WTC11 (cell line): ENCODE results near the gene URI1. TPM values are rescaled to one million over a fixed set of nuclear protein-coding genes. Genes with fewer than 3 reads are reported as not detected.

Source experiments
- ATAC-seq: fragments of 200-7000 bp; cut with Tn5 transposase; 2 replicates; pipeline ENCODE4 v1.10.0; 2021; ENCODE audit warnings: mild to moderate bottlenecking, moderate library complexity
- CTCF ChIA-PET: fragments of 300-600 bp; sonication (Branson Sonifier 250); formaldehyde crosslinking; loops from one replicate; lab custom pipeline; 2021; ENCODE audit warnings: antibody characterized with exemption; lab: Charles Lee
- POLR2A ChIA-PET: fragments of 350-600 bp; sonication (Branson Sonifier 250); formaldehyde crosslinking; loops from one replicate; lab custom pipeline; 2021; ENCODE audit warnings: antibody characterized with exemption; lab: Charles Lee
- DNase-seq: peaks from one replicate; pipeline ENCODE4 v3.0.0; 2021; ENCODE audit warnings: low spot score
- H3K27ac Mint-ChIP-seq: 2 replicates; pipeline ENCODE4 v1.8.0; 2021; ENCODE audit warnings: mixed read lengths
- H3K27me3 Mint-ChIP-seq: 2 replicates; pipeline ENCODE4 v1.8.0; 2021; ENCODE audit warnings: low read depth, mild to moderate bottlenecking, moderate library complexity, mixed read lengths
- H3K36me3 Mint-ChIP-seq: 2 replicates; pipeline ENCODE4 v1.8.0; 2021; ENCODE audit warnings: mixed read lengths
- H3K4me1 Mint-ChIP-seq: 2 replicates; pipeline ENCODE4 v1.8.0; 2022; ENCODE audit warnings: mixed read lengths
- H3K4me3 Mint-ChIP-seq: 2 replicates; pipeline ENCODE4 v1.8.0; 2021; ENCODE audit warnings: mild to moderate bottlenecking, moderate library complexity, mixed read lengths
- H3K9me3 Mint-ChIP-seq: 2 replicates; pipeline ENCODE4 v1.8.0; 2021; ENCODE audit warnings: mixed read lengths
- ATF1 ChIP-seq: sonication (generic); formaldehyde crosslinking; IDR thresholded peaks from 2 replicates; pipeline ENCODE4 v1.8.1; 2023; ENCODE audit warnings: mild to moderate bottlenecking, moderate library complexity, missing genetic modification reagents
- CREM ChIP-seq: sonication (generic); formaldehyde crosslinking; IDR thresholded peaks from 2 replicates; pipeline ENCODE4 v1.8.1; 2022; ENCODE audit warnings: mild to moderate bottlenecking, missing genetic modification reagents, moderate library complexity
- ESRRA ChIP-seq: sonication (generic); formaldehyde crosslinking; IDR thresholded peaks from 2 replicates; pipeline ENCODE4 v1.8.1; 2022; ENCODE audit warnings: mild to moderate bottlenecking, missing genetic modification reagents, borderline replicate concordance
- JAZF1 ChIP-seq: fragments of 250-450 bp; sonication (Bioruptor Pico); IDR thresholded peaks from 2 replicates; pipeline ENCODE4 v1.9.0; 2021; ENCODE audit warnings: moderate library complexity, mild to moderate bottlenecking, inconsistent platforms
- NR1H2 ChIP-seq: sonication (generic); formaldehyde crosslinking; IDR thresholded peaks from 2 replicates; pipeline ENCODE4 v1.9.0; 2021; ENCODE audit warnings: mild to moderate bottlenecking, moderate library complexity, missing genetic modification reagents
- SMAD3 ChIP-seq: sonication (generic); formaldehyde crosslinking; IDR thresholded peaks from 2 replicates; pipeline ENCODE4 v1.8.0; 2022; ENCODE audit warnings: missing genetic modification reagents, mild to moderate bottlenecking, borderline replicate concordance
- SP1 ChIP-seq: sonication (generic); formaldehyde crosslinking; conservative IDR thresholded peaks from 2 replicates; pipeline ENCODE4 v1.8.1; 2022; ENCODE audit warnings: missing genetic modification reagents
- ZNF219 ChIP-seq: sonication (generic); formaldehyde crosslinking; IDR thresholded peaks from 2 replicates; pipeline ENCODE4 v1.8.0; 2023; ENCODE audit warnings: missing genetic modification reagents, mild to moderate bottlenecking, borderline replicate concordance
- ZNF671 ChIP-seq: fragments of 250-450 bp; sonication (Bioruptor Pico); IDR thresholded peaks from 2 replicates; pipeline ENCODE4 v1.8.0; 2021; ENCODE audit warnings: mild to moderate bottlenecking
- total RNA-seq: library from RNA; stranded (reverse); gene quantifications from 3 replicates; pipeline ENCODE4 v1.2.3, GENCODE V29; 2021
- TF ChIP-seq, protein P1 (sequence below): sonication (generic); formaldehyde crosslinking; IDR thresholded peaks from 2 replicates; pipeline ENCODE4 v1.8.0; 2023; ENCODE audit warnings: missing genetic modification reagents, mild to moderate bottlenecking, borderline replicate concordance
- TF ChIP-seq, protein P2 (sequence below): sonication (generic); formaldehyde crosslinking; conservative IDR thresholded peaks from 2 replicates; pipeline ENCODE4 v1.8.1; 2022; ENCODE audit warnings: mild to moderate bottlenecking, missing genetic modification reagents
- TF ChIP-seq, protein P3 (sequence below): sonication (generic); formaldehyde crosslinking; IDR thresholded peaks from 2 replicates; pipeline ENCODE4 v1.8.1; 2023; ENCODE audit warnings: mild to moderate bottlenecking, missing genetic modification reagents, moderate library complexity
- TF ChIP-seq, protein P4 (sequence below): sonication (generic); formaldehyde crosslinking; IDR thresholded peaks from 2 replicates; pipeline ENCODE4 v1.8.0; 2022; ENCODE audit warnings: mild to moderate bottlenecking, missing genetic modification reagents
- TF ChIP-seq, protein P5 (sequence below): sonication (generic); formaldehyde crosslinking; IDR thresholded peaks from 2 replicates; pipeline ENCODE4 v1.8.1; 2023; ENCODE audit warnings: mild to moderate bottlenecking, missing genetic modification reagents
- TF ChIP-seq, protein P6 (sequence below): fragments of 250-450 bp; sonication (Bioruptor Pico); IDR thresholded peaks from 2 replicates; pipeline ENCODE4 v1.9.0; 2021; ENCODE audit warnings: moderate library complexity, mild to moderate bottlenecking, inconsistent platforms, borderline replicate concordance
- TF ChIP-seq, protein P7 (sequence below): fragments of 200-600 bp; IDR thresholded peaks from 2 replicates; pipeline ENCODE4 v1.8.0; 2022; ENCODE audit warnings: antibody characterized with exemption
- TF ChIP-seq, protein P8 (sequence below): sonication (generic); formaldehyde crosslinking; IDR thresholded peaks from 2 replicates; pipeline ENCODE4 v1.8.1; 2022; ENCODE audit warnings: missing genetic modification reagents, borderline replicate concordance

The URI1 gene
- total RNA-seq, 1 experiment from 2014 or later: 57.1 TPM

DNA sequence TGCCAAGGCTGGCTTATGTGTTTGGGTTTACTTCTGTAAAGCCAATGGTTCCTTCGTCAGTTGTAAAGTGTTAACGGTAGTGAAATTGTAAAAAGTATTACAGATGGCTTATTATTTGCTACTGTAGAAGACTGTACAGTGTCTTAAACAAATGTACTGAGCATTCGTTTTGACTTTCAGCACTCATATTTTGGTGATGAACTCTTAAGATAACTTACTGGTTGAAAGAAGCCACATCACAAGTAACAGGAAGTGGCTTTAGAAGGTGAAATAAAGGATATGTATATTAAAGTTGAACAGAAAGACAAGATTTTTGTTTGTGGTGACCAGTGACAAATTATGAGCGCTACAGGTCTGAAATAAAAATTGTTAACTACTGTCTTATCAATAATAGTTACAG is 64.2 kb downstream of the URI1 start:
- Mint-ChIP-seq H3K4me1 (peaks cover 10% of the 10 kb centered on the region), H3K4me3 (no peak overlapping the region), H3K36me3 (peaks cover 14% of the 10 kb centered on the region), H3K27me3 (no peaks in the 10 kb centered on the region), H3K9me3 (no peaks in the 10 kb centered on the region), H3K27ac (no peak overlapping the region)
- DNase-seq (no peak), ATAC-seq (no peak)
- ChIA-PET POLR2A (no interaction called here), CTCF (no interaction called here)
- TF ChIP-seq, protein P1, sequence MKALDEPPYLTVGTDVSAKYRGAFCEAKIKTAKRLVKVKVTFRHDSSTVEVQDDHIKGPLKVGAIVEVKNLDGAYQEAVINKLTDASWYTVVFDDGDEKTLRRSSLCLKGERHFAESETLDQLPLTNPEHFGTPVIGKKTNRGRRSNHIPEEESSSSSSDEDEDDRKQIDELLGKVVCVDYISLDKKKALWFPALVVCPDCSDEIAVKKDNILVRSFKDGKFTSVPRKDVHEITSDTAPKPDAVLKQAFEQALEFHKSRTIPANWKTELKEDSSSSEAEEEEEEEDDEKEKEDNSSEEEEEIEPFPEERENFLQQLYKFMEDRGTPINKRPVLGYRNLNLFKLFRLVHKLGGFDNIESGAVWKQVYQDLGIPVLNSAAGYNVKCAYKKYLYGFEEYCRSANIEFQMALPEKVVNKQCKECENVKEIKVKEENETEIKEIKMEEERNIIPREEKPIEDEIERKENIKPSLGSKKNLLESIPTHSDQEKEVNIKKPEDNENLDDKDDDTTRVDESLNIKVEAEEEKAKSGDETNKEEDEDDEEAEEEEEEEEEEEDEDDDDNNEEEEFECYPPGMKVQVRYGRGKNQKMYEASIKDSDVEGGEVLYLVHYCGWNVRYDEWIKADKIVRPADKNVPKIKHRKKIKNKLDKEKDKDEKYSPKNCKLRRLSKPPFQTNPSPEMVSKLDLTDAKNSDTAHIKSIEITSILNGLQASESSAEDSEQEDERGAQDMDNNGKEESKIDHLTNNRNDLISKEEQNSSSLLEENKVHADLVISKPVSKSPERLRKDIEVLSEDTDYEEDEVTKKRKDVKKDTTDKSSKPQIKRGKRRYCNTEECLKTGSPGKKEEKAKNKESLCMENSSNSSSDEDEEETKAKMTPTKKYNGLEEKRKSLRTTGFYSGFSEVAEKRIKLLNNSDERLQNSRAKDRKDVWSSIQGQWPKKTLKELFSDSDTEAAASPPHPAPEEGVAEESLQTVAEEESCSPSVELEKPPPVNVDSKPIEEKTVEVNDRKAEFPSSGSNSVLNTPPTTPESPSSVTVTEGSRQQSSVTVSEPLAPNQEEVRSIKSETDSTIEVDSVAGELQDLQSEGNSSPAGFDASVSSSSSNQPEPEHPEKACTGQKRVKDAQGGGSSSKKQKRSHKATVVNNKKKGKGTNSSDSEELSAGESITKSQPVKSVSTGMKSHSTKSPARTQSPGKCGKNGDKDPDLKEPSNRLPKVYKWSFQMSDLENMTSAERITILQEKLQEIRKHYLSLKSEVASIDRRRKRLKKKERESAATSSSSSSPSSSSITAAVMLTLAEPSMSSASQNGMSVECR: no peak
- TF ChIP-seq ZNF219 (no peak), SMAD3 (CRISPR knock-in tag) (no peak), ESRRA (CRISPR knock-in tag) (no peak), NR1H2 (CRISPR knock-in tag) (no peak), SP1 (no peak), JAZF1 (no peak), ZNF671 (CRISPR knock-in tag) (no peak), CREM (CRISPR knock-in tag) (no peak), ATF1 (CRISPR knock-in tag) (no peak)
- TF ChIP-seq, protein P2, sequence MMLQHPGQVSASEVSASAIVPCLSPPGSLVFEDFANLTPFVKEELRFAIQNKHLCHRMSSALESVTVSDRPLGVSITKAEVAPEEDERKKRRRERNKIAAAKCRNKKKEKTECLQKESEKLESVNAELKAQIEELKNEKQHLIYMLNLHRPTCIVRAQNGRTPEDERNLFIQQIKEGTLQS (CRISPR knock-in tag): no peak
- TF ChIP-seq, protein P3, sequence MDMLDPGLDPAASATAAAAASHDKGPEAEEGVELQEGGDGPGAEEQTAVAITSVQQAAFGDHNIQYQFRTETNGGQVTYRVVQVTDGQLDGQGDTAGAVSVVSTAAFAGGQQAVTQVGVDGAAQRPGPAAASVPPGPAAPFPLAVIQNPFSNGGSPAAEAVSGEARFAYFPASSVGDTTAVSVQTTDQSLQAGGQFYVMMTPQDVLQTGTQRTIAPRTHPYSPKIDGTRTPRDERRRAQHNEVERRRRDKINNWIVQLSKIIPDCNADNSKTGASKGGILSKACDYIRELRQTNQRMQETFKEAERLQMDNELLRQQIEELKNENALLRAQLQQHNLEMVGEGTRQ (CRISPR knock-in tag): no peak
- TF ChIP-seq, protein P4, sequence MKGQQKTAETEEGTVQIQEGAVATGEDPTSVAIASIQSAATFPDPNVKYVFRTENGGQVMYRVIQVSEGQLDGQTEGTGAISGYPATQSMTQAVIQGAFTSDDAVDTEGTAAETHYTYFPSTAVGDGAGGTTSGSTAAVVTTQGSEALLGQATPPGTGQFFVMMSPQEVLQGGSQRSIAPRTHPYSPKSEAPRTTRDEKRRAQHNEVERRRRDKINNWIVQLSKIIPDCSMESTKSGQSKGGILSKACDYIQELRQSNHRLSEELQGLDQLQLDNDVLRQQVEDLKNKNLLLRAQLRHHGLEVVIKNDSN: no peak
- TF ChIP-seq, protein P5, sequence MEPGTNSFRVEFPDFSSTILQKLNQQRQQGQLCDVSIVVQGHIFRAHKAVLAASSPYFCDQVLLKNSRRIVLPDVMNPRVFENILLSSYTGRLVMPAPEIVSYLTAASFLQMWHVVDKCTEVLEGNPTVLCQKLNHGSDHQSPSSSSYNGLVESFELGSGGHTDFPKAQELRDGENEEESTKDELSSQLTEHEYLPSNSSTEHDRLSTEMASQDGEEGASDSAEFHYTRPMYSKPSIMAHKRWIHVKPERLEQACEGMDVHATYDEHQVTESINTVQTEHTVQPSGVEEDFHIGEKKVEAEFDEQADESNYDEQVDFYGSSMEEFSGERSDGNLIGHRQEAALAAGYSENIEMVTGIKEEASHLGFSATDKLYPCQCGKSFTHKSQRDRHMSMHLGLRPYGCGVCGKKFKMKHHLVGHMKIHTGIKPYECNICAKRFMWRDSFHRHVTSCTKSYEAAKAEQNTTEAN: no peak
- TF ChIP-seq, protein P6, sequence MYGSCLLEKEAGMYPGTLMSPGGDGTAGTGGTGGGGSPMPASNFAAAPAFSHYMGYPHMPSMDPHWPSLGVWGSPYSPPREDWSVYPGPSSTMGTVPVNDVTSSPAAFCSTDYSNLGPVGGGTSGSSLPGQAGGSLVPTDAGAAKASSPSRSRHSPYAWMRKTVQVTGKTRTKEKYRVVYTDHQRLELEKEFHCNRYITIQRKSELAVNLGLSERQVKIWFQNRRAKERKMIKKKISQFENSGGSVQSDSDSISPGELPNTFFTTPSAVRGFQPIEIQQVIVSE (CRISPR knock-in tag): no peak
- TF ChIP-seq, protein P7, sequence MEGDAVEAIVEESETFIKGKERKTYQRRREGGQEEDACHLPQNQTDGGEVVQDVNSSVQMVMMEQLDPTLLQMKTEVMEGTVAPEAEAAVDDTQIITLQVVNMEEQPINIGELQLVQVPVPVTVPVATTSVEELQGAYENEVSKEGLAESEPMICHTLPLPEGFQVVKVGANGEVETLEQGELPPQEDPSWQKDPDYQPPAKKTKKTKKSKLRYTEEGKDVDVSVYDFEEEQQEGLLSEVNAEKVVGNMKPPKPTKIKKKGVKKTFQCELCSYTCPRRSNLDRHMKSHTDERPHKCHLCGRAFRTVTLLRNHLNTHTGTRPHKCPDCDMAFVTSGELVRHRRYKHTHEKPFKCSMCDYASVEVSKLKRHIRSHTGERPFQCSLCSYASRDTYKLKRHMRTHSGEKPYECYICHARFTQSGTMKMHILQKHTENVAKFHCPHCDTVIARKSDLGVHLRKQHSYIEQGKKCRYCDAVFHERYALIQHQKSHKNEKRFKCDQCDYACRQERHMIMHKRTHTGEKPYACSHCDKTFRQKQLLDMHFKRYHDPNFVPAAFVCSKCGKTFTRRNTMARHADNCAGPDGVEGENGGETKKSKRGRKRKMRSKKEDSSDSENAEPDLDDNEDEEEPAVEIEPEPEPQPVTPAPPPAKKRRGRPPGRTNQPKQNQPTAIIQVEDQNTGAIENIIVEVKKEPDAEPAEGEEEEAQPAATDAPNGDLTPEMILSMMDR: no peak
- TF ChIP-seq, protein P8, sequence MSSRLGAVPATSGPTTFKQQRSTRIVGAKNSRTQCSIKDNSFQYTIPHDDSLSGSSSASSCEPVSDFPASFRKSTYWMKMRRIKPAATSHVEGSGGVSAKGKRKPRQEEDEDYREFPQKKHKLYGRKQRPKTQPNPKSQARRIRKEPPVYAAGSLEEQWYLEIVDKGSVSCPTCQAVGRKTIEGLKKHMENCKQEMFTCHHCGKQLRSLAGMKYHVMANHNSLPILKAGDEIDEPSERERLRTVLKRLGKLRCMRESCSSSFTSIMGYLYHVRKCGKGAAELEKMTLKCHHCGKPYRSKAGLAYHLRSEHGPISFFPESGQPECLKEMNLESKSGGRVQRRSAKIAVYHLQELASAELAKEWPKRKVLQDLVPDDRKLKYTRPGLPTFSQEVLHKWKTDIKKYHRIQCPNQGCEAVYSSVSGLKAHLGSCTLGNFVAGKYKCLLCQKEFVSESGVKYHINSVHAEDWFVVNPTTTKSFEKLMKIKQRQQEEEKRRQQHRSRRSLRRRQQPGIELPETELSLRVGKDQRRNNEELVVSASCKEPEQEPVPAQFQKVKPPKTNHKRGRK: no peak
